ENCODE results near the gene POLN.

The POLN gene

DNA sequence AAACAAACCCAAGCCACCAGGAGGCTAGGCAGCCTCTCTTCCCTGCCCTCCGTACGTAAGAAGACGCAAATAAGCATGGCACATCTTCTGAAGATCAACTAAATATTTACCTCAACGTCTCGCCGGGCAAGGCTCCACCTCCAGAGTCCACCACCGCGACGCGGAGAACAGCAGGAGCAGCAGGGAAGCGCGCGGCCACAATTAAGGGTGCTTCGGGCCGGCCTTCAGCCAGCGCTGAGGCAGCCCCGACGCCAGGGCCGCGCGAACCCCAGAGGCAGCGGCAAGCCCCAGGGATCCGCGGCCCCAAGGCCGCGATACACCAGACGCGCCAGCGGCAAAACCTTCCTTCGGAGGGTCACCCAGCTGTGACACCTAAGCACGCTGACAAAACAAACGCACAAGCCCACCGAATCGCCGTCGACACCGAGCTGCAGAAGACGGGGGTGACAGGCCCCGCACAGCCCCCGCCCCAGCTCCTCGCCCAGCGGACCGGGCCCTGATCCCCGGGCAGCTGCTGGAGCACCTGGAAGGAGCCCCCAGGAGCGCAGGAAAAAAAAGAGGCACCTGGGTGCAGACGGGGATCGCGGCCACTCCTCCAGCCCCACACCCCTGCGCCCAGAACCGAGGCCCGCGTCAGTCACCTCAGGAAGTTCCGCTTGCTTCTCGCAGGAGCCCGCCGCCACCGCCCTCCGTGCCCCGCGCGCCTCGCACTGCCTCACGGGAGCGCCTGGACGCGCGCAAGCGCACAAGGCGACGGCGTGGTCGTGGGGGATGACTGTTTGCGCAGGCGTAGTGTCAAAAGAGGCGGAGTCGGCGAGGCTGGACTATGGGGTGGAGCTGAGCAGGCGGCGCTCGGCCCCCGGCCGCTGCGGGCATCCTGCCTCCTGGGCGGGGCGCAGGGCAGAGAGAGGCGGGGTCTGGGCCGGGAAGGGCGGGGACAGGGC, at the start of gene POLN, which contains the start of gene HAUS3:
TSS of gene POLN (minus strand) at position 712 of the 944 bp plus-strand sequence. CDS start 12,890 bp downstream, outside the sequence.
TSS of gene HAUS3 (minus strand) at position 712 of the 944 bp plus-strand sequence. CDS start 1,175 bp downstream, outside the sequence.
- DNase-seq (ENCODE audit: low read depth in 3 of 3) = peak; percentile 98 to 99 (median 98)

DNA sequence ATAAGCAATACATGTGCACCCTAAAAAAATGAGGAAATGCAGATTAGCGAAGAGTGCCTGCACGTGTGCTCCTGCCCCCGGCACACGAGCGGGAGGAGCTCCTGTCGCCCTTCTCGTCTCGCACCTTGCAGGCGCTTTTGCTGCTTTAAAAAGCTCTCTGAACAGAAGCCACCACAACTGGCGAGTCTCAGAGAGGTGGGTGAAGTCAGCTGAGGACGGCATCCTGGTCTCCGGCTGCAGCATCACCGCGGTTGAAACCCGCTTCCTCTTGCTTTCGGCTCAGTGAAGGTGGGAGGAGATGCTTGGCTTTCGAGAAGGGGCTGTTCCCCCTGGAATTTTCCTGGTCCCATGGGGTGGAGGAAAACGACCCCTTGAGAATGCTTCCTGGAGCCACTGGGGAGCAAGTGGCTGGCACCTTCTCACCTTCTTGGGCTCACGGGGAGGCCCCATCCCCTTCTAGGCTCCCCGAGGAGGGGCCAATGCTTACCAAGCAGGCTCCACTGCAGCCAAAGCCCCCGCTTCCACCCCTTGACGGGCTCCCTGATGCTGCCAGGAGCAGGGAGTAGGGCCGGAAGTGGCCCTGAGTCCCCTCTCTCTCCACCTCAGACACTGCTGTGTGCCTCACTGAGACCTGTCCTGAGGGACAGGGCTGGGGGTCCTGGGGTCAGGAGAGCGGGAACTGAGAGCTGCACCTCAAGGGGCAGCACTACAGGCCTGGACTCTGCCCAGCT, 49.2 kb upstream of the POLN start:
- DNase-seq (ENCODE audit: low read depth in 3 of 3) = peak in 1 of 3 experiments; percentile 50

DNA sequence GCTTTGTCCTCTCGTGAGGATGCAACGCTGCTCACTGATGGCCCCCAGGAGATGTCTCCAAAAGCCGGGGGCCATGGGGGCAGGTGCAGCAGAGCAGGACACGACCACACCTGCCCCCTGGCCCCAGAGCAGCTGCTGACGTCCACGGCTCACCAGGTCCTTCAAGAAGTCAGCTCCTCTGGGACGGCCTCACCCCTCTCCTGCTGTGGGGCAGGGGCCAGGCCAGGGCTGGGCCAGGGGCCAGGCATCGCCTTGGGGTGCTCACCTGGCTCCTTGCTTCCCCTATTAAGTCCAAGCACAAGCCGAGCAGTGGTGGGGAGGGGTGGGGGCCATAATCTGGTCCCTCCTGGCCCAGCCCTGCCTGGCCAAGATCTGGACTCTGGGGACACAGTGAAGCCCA, 48.6 kb upstream of the POLN start:
- DNase-seq (ENCODE audit: low read depth in 3 of 3) = no peak

DNA sequence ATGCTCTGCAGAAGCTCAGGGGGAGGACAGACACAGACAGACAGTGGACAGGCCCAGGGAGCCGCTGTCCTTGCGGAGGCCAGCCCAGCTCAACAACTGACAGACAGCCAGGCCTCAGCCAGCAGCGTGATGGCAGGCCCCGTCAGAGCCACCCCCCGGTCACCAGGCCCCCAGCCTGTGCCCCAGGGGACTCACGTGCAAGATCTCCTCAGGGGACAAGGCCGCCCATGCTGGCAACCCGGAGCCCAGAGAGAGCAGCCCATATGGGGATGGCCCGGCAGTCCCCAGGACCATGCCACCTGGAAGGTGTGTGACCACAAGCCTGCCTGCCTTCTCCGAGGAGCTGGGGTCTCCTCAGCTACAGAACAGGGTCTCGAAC, 48.0 kb upstream of the POLN start:
- no peak for DNase-seq (ENCODE audit: low read depth in 3 of 3)

DNA sequence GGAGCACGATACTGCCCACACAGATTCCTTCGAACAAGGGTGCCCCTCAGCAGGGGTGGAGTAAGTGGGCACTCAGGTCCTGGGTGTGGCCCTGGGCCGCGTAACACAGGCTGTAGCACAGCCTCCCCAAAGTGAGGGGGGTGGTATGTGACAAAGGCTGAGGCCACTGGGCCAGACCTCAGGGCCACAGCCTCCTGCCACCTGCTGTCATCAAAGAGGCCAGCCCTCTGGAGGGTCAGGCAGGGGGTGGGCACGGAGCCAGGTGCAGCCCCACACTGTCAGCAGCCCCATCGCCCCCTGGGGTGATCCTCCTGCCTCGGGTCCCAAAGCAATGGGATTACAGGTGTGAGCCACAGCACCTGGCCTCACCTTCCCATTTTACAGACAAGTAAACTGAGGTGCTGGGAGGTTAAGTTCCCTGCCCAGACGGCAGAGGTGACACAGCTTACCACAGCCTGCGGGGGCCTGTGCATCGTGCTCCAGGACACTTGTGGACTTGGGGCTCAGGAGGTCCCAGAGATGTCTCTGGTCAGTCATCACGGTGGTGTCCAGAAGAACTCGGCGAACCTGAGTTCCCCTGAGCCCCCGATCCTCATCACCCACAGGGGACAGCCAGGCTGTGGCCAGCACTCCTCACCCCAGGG, 47.5 kb upstream of the POLN start:
- no peak for DNase-seq (ENCODE audit: low read depth in 3 of 3)

DNA sequence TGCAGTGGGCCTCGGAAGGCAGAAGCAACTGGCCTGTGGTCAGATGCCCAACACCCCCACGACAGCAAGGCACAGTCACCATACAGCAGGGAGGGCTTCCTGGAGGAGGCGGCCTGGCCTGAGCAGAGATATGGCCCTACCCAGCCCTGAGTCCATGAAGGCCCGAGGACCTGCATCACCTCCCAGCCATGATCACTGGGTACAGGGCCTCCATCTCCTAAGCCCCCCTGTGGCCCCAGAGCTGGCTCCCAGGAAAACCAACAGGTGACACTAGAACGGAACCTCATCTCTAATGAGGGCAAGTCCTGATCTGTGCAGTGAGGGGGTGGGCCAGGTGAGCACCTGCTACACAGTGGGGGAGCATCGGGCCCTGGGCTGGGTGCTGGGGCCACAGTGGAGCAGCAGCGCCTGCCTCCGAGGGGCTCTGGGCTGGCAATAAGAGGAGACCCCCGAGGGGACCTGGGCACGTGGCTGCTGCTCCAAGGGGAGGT, 46.2 kb upstream of the POLN start:
- no peak for DNase-seq (ENCODE audit: low read depth in 3 of 3)

DNA sequence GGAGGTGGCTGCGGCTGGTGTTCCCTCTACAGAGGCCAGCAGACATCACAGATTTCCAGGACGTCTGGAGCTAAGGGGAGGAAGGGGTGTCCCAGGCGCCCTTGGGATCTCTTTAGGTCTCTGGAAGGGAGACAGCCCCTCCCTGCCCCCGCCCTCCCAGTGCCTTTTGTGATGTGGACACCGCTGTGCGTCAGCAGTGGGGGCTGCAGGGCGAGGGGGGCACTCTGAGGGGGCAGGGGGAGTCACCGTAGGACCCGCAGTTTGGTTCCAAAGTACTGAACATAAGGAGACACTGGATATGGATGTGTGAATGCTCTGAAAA, 45.6 kb upstream of the POLN start:
- no peak for DNase-seq (ENCODE audit: low read depth in 3 of 3)

DNA sequence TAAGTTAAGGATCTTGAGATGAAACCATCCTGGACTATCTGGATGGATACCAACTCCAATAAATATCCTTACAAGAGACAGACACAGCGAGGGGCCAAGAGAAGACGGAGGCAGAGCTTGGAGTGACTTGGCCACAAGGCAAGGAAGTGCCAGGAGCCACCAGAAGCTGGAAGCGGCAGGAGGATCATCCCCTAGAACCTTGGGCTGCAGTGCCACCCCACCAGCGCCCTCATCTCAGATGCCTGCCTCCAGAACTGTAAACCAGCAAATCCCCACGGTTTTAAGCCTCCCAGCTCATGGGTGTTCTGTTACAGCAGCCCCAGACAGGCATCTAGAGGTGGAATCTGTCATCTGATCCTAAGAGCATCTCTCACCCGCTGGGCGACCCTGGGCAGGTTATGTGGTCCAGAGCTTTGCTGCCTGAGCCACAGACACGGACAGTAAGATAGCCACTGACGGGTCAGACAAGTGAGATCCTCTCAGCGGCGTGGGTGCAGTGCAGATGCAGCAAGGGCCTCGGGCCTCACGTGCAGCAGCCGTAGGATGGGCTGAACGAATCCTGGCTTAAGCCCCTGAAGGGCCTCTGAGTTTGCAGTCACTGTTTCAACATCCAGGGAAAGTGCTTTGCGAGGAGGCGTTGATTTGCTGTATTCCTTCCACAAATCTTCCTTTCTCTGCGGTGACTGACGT, 45.1 kb upstream of the POLN start:
- DNase-seq (ENCODE audit: low read depth in 3 of 3) = no peak

DNA sequence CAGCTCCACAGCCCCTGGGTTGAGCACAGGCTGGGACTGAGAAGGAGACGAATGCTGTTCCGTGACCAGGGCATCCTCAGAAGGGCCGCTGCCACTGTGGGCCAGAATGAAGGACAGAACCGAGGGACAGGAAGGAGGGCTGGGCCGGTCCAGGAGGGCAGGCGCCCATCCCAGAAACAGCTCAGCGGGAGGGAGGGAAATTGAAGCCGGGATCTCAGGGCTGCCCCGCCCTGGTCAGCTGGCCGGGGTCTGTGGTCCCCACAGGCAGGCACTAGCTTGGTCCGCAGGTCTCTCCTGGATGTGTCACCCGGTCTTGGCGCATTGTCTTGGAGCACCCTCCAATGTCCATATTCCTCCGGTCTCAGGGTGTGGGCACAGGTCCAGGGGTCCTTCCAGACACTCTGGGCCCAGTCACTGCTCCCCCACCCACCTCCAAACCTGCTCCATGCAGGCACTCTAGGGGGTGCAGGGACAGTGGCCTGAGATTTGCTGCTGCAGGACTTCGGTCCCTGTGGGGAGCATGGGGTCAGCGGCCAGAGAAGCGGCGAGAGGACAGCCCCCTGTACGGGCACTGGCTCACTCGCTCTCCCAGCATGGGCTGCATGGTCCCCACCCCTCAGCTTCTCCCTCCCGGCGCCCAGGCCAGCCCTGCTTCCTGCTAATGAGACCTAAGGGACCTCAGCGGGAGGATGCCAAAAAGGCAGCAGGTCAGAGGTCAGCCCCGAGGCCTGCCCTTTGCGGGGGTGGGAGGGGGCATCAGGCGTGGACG, 43.9 kb upstream of the POLN start:
- DNase-seq (ENCODE audit: low read depth in 3 of 3) = no peak

DNA sequence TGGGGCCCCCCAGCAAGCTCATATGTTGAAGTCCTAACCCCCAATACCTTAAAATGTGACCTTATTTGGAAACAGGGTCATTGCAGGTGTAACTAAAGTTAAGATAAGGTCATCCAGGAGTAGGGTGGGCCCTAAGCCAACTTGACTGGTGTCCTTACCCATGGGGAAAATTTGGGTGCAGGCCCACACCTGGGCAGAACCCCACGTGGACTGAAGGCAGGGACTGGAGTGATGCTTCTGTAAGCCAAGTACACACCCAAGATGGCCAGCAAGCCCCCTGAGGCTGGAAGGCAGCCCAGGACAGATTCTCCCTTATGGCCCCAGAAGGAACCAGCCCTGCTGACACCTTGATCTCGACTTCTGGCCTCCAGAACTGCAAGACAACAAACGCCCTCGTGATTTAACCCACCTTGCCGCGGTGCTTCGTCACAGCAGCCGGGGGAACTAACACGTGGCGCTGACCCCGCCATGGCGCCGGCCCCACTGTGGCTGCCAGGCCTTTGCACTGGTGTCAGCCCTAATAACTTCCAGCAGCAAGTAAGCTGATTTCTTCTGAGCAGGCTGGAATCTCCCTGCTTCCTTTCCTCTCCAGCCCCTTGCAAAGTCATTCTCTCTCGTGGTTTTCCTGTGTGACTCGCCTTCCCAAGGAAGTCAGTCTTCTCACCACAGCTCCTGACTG, 43.2 kb upstream of the POLN start:
- DNase-seq (ENCODE audit: low read depth in 3 of 3) = no peak

DNA sequence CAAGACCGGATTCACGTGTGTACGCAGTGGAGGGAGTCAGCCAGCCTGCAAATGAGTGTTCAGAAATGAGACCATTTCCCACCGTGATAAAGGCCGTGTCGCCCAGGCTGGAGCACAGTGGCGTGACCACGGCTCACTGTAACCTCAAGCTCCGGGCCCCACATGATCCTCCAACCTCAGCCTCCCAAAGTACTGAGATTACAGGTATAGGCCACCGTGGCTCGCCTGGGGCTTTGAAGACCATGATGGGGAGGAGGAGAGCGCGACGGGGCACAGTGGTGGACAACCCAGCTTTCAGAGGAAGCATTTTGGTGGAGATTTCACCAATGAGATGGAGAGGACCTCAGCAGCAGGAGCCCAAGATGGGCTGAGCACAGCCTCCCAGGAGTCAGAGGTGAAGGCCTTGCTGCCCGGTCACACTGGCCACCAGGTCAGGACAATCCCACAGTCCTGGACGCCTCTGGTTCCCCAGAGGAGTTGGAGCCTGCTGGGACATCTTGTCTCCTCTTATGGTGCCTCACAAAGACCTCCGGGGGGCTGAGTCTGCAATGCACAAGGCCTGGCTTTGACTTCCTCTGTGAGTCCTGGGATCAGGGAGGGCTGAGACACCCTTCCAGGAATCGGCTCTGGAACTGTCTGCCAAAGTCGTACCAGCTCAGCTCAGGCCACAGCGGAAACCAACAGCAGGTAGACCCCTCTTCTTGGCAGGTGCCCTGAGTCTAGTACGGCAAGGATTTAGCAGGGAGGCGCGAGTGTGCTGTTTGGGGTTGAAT, 42.4 kb upstream of the POLN start:
- DNase-seq (ENCODE audit: low read depth in 3 of 3) = no peak

DNA sequence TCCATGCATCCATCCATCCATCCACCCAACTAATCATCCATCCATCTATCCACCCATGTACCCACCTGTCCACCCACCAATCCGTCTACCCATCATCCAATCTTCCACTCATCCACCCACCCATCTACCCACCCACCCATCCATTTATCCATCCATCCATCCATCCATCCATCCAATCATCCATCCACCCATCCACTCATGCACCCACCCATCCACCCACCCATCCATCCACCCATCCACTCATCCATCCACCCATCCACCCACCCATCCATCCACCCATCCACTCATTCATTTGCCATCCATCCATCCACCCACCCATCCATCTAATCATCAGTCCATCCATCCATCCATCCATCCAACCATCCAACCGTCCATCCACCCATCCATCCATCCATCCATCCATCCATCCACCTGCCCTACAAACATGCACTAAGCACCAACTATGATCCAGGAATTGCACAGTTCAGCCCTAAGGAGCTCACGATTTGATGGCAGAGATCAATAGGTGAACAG, 41.3 kb upstream of the POLN start:
- DNase-seq (ENCODE audit: low read depth in 3 of 3) = no peak

DNA sequence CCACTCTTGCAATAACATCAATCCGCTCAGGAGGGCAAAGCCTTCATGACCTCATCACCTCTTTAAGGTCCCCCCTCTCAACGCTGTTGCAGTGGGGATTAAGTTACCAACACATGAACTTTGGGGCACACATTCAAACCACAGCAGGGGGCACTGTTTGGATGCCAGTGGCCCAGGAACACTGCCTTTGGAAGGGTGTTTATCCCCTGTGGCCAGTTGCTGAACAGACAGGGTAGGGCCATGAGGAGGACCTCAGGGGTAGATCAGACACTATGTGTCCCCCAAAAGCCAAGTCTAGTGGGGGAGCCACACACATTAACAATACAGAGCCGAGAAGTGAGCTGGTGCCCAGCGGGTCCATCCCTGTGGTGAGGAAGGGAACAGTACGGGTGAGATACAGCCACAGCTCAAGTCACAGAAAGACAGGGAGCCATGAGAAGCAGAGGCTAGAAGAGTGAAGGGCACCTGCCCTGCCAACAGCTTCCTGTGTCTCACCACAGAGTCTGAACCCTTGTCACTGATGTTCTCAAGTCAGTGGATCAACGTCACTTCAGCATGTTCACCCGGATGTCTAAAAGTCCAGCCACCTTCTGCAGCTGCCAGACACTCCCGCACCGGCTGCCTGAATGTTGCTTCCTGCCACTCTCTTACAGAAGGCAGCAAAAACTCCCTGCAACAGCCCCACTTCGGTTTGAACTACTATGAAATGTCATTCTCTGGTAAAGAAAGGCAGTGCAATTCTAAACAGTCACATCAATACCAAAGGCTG, 39.8 kb upstream of the POLN start:
- DNase-seq (ENCODE audit: low read depth in 3 of 3) = peak in 2 of 3 experiments; percentile 15 to 60

DNA sequence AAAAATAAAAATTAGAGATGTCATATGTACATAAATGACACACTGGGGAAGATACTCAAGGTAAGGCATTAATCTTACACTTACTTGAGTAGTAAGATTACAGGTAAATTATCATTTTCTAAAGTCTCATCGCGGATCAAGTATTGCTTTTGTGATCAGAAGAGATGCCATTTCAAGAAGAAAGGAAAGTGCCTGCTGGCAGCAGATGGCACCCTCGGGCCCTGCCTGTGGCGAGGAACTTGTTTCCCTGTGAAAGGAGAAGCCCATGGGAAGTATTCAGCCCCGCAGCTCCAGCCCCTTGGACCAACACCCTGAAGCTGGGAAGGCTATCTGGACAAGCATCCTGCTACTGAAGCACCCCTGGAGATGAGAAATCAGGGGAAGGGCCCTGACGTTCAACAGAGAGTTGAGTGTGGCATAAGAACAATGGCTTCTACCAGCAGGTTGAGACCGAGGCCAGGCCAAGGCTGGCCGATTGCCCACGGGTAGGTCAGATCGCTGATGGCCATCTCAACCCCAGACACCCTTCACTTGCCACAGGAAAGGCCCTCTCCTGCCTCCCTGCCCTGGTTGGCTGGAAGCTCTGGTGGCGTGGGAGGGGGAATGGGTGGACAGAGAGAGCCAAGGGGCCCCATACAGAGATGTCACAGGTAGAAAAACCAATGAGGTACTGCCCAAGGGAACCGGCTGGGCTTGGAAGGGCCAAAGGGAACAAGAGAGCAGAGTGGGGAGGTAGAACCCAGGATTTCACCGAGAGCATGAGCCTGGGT, 38.8 kb upstream of the POLN start:
- no peak for DNase-seq (ENCODE audit: low read depth in 3 of 3)

DNA sequence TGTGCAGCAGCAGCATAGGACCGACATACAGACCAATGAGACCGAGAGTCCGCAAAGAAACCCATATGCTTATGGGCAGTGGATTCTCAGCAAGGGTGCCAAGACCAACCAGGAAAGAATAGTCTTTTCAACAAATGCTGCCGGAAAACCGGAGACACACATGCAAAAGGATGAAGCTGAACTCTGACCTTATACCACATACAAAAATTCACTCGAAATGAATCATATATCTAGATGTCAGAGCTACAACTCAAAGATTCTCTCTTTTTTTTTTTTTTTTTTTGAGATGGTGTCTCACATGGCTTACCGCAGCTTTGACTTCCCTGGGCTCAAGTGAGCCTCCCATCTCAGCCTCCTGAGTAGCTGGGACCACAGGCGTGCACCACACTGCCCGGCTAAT, 36.0 kb upstream of the POLN start:
- DNase-seq (ENCODE audit: low read depth in 3 of 3) = no peak

DNA sequence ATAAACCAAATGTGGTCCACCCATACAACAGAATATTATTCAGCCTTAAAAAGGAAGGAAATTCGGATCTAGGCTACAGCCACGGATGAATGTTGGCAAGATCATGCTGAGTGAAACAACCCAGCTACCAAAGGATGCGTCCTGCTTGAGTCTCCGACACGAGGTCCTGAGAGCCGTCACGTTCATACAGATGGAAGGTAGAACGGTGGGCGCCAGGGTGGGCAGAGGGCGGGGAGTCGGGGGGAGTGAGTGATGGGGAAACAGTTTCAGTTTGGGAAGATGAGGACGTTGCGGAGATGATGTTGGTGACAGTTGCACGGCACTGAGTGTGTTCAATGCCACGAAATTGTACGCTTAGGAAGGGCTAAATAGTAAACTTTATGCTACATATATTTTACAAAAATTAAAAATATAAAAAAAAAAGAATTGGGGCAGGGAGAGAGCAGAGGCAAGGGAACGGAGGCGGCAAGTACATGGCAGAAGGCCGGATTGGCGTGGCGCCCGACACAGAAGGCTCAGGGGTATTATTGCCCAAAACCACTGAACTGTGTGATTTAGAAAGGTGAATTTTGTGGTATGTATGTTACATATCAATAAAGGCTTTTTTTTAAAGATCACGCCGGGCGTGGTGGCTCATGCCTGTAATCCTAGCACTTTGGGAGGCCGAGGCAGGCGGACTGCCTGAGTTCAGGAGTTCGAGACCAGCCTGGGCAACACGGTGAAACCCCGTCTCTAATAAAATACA, 34.8 kb upstream of the POLN start:
- DNase-seq (ENCODE audit: low read depth in 3 of 3) = no peak
